Lung (tissue), 12 donors: Measurements from ENCODE around the gene ACTR10. TPM values are rescaled to one million over a fixed set of nuclear protein-coding genes. Genes with fewer than 3 reads are reported as not detected.

Experiments
- ATAC-seq: fragments of 200-7000 bp; cut with Tn5 transposase; one replicate; pipeline ENCODE4 v1.9.1; 2020; ENCODE audit warnings: moderate number of reproducible peaks; ENCODE audit not compliant: insufficient read depth, low FRiP score
- DNase-seq, 3 donors: peaks; one replicate each; pipeline ENCODE4 v3.0.0-alpha.2; 2013 to 2017
- H3K27ac ChIP-seq, 2 donors: one replicate each; pipeline ENCODE4 v1.5.1; 2013; ENCODE audit warnings: mild to moderate bottlenecking in 2 of 2, moderate library complexity in 2 of 2, control low read depth in 1 of 2, inconsistent platforms in 1 of 2, low read depth in 1 of 2, low read length in 1 of 2
- H3K27me3 ChIP-seq, 3 donors: one replicate each; pipeline ENCODE4 v1.5.1; 2013; ENCODE audit warnings: low read length in 2 of 3; ENCODE audit not compliant: control insufficient read depth in 3 of 3, insufficient read depth in 3 of 3
- H3K36me3 ChIP-seq, 4 donors: one replicate each; pipeline ENCODE4 v1.5.1; 2013; ENCODE audit warnings: low read length in 4 of 4, mild to moderate bottlenecking in 1 of 4, moderate library complexity in 1 of 4; ENCODE audit not compliant: control insufficient read depth in 4 of 4, insufficient read depth in 4 of 4
- H3K4me1 ChIP-seq, 5 donors: one replicate each; pipeline ENCODE4 v1.5.1; 2013; ENCODE audit warnings: low read length in 5 of 5, mild to moderate bottlenecking in 2 of 5, moderate library complexity in 1 of 5; ENCODE audit not compliant: control insufficient read depth in 5 of 5, insufficient read depth in 5 of 5
- H3K4me3 ChIP-seq: one replicate; pipeline ENCODE4 v1.5.1; 2013; ENCODE audit warnings: mild to moderate bottlenecking, control low read depth, moderate library complexity
- H3K9ac ChIP-seq, 2 donors: one replicate each; pipeline ENCODE4 v1.5.1; 2013; ENCODE audit warnings: low read length in 2 of 2, control low read depth in 1 of 2; ENCODE audit not compliant: insufficient read depth in 1 of 2
- H3K9me3 ChIP-seq, 4 donors: one replicate each; pipeline ENCODE4 v1.5.1; 2013; ENCODE audit warnings: low read length in 3 of 4, mild to moderate bottlenecking in 1 of 4, moderate library complexity in 1 of 4; ENCODE audit not compliant: control insufficient read depth in 4 of 4, insufficient read depth in 3 of 4
- CTCF ChIP-seq: IDR thresholded peaks from 2 replicates; pipeline ENCODE4 v1.5.1; 2012; ENCODE audit warnings: mild to moderate bottlenecking; ENCODE audit errors: control extremely low read depth, extremely low read depth
- WGBS, 2 donors: extraction: QIAGEN DNeasy Blood & Tissue Kit; methylation state at CpG; one replicate each; pipeline ENCODE4 v1.1.7; 2013; 5-methylcytosine and 5-hydroxymethylcytosine counted together
- polyA plus RNA-seq, 2 donors: library from polyadenylated mRNA; stranded (reverse); fragments of 200-250 nt; gene quantifications; one replicate each; pipeline ENCODE4 v1.2.1, GENCODE V29; 2013
- total RNA-seq, 2 donors: library from RNA; depleted of rRNA in 1 of 2; stranded (reverse); fragments of >200 nt in 1 of 2; gene quantifications; one replicate each; pipeline ENCODE4 v1.2.1, GENCODE V29; 2014 to 2021
- donor health status: control.
- donor health status: control.
- donor health status: Bipolar disorder and iron deficiency.
- donor health status: healthy.
- donor health status: DM: yes; HTN: yes; CAD: no.

Gene ACTR10
- total and polyA plus RNA-seq, 4 donors, result 53.8 to 83.6 (median 67.3) TPM

- WGBS, 2 donors, result 1% methylated on average over 64 to 70 of the region's 70 CpGs
- peaks cover 0 to 13% (median 9%) of the 10 kb centered on the region in 3 donors for H3K27me3 ChIP-seq
- ATAC-seq, result peak; percentile 99
- H3K9me3 ChIP-seq, result no peaks in the 10 kb centered on the region
- H3K27ac ChIP-seq, result peak within 1 kb of the TSS in 1 of 2 donors; percentile 36
- peaks cover 0 to 15% (median 0%) of the 10 kb centered on the region in 5 donors for H3K4me1 ChIP-seq
- peak within 1 kb of the TSS; percentile 41 to 86 for H3K9ac ChIP-seq
- peak; percentile 89 to 95 (median 92) for DNase-seq
- H3K36me3 ChIP-seq, result no peaks in the 10 kb centered on the region
- peak within 1 kb of the TSS; percentile 70 for H3K4me3 ChIP-seq
- no peak for TF ChIP-seq CTCF
Measured at GRCh38 chr14:58152014-58152857, 47.7 kb upstream of the ACTR10 start, which contains the start of gene ARMH4. TSS of gene ARMH4 (minus strand) at chr14:58152213. CDS start at chr14:58139358, 12,855 bp downstream.

GRCh38 chr14:58160561-58160960 lies 39.4 kb upstream of the ACTR10 start:
- Histone ChIP-seq H3K9ac (no peak overlapping the region), H3K27ac (no peak overlapping the region), H3K36me3 (no peaks in the 10 kb centered on the region), H3K4me1 (no peaks in the 10 kb centered on the region), H3K9me3 (no peaks in the 10 kb centered on the region), H3K27me3 (peaks cover 0 to 5% (median 0%) of the 10 kb centered on the region in 3 donors), H3K4me3 (no peak overlapping the region)
- no peak for ATAC-seq
- TF ChIP-seq CTCF, result no peak
- DNase-seq, result no peak

- peak; percentile 70 for ATAC-seq
- Histone ChIP-seq H3K9me3 (peaks cover 0 to 1% (median 0%) of the 10 kb centered on the region in 4 donors), H3K4me1 (no peaks in the 10 kb centered on the region), H3K27me3 (peaks cover 0 to 3% (median 0%) of the 10 kb centered on the region in 3 donors), H3K9ac (no peak overlapping the region), H3K36me3 (no peaks in the 10 kb centered on the region), H3K27ac (no peak overlapping the region), H3K4me3 (no peak overlapping the region)
- peak; percentile 66 for TF ChIP-seq CTCF
- DNase-seq, result peak; percentile 83 to 85 (median 83)
- WGBS, 2 donors, result 38 to 40% methylated on average over 10 of the region's 10 CpGs
Measured at GRCh38 chr14:58166005-58166983, 33.7 kb upstream of the ACTR10 start.
